GM12891 (cell line): ENCODE data around the gene MBOAT2.

ENCODE experiments used
- DNase-seq: peaks from one replicate; pipeline ENCODE4 v3.0.0; 2011; ENCODE audit warnings: low spot score; ENCODE audit not compliant: insufficient read length
- FAIRE-seq: peaks from 2 replicates; lab custom pipeline; 2011; peaks lifted over from hg19 to GRCh38; lab: Jason Lieb, UNC
- PAX5 ChIP-seq: IDR thresholded peaks from 2 replicates; pipeline ENCODE4 v1.6.1; 2011; ENCODE audit warnings: low read length, moderate library complexity, mild to moderate bottlenecking; ENCODE audit not compliant: insufficient read depth, severe bottlenecking
- POLR2A ChIP-seq: IDR thresholded peaks from 2 replicates; pipeline ENCODE4 v1.6.1; 2011; ENCODE audit warnings: low read depth, low read length, control low read depth
- POLR2AphosphoS5 ChIP-seq: IDR thresholded peaks from 2 replicates; pipeline ENCODE4 v1.6.1; 2011; ENCODE audit warnings: low read depth, low read length, control low read depth
- POU2F2 ChIP-seq: IDR thresholded peaks from 2 replicates; pipeline ENCODE4 v1.6.1; 2011; ENCODE audit warnings: low read depth, mild to moderate bottlenecking, control low read depth, low read length, moderate library complexity
- SPI1 ChIP-seq: IDR thresholded peaks from 2 replicates; pipeline ENCODE4 v1.6.1; 2011; ENCODE audit warnings: low read depth, low read length, control low read depth
- TAF1 ChIP-seq: IDR thresholded peaks from 2 replicates; pipeline ENCODE4 v1.6.1; 2011; ENCODE audit warnings: low read depth, low read length, control low read depth

Gene MBOAT2

DNA sequence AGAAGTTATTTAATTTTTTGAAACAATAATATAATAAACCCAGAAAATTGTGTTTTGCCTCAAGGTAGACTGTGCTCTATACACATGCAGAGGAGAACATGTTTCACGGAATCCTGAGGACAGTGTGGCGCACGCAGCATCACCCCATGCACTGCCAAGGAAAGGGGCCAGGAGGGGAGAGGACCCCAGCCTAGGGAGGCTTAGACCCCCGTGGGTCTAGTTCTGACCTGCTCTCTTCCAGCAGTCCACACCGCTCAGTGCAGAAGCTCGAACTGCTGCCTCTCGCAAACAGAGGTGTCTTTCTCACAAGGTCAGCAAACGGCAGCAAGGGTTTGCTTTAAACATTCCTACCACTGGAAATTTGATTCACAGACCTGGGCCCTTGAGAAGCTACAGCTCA lies 114.5 kb downstream of the MBOAT2 start:
- no peak for TF ChIP-seq POLR2A
- no peak for TF ChIP-seq TAF1
- no peak for TF ChIP-seq POLR2AphosphoS5
- no peak for TF ChIP-seq SPI1
- TF ChIP-seq POU2F2, result no peak
- TF ChIP-seq PAX5, result no peak
- FAIRE-seq (no peak), DNase-seq (no peak)

DNA sequence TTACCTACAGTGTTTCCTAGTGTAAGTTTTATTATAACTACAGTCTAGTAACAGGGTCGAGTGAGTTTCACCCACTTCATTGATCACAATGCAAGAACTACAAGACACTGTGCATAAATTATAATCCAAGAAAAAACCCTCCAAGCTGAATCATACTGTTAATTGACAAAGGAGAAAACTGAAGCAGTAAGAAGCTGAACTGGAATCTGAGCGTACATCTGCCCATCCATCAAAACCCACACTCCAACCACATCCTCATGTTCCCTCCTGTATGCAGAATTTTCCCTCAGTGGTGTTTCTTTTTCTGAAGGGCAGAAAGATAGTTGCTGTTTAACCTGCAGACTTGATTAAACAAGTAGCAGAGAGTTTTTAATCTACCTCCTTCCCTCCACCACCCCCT lies 116.6 kb downstream of the MBOAT2 start:
- TF ChIP-seq POLR2AphosphoS5 (no peak), POU2F2 (no peak)
- DNase-seq, result no peak
- no peak for FAIRE-seq

DNA sequence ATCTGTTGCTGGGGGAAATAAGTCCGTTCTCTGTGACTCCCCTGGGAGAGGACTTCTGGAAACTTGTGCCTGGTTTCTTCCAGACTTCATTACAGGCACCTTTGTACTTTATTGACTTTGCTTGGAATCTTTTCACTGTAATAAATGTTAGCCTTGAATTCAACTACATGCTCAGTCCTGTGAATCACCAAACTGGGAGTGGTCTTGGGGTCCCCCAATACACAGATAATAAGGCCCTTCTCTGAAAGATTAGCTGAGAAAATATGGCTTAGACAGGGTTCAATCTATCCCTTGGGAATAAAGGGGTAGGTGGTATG lies 117.3 kb downstream of the MBOAT2 start:
- DNase-seq, result no peak
- no peak for TF ChIP-seq POLR2A
- TF ChIP-seq TAF1, result no peak
- no peak for TF ChIP-seq SPI1
- TF ChIP-seq POLR2AphosphoS5, result no peak
- TF ChIP-seq POU2F2, result no peak
- TF ChIP-seq PAX5, result no peak
- no peak for FAIRE-seq

DNA sequence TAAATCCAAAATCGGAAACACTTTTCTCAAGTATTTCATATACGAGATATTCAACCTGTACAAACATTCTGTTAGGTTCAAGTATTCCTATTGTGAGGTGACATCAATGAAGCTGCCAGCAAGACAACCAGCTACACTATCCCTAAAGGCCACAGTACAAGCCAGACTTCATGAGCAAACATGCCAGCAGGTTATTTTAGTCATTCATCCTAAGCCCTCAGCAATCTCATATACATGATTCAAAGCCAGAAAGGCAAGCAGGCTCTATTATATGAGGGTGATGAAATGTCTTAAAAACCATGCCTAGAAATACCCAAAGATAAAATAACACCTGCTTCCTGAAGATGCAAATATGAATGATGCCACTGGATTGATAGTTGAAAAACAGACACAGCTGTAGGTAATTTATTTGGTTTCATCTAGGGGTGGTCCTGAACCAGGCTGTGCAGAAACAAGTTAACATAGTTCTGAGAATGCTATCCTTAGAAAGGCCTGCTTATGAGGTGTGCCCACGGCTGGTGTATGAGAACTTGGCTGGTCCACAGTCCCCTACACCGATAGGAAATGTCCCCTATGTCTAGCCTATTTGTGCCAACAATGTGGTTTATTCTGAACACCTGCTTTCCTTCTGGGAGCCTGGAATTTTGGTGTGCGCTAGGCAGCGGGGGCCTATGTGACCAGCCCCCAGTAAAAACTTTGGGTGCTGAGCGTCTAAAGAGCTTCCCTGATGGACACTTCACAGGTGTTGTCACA lies 117.9 kb downstream of the MBOAT2 start:
- DNase-seq (no peak), FAIRE-seq (no peak)
- TF ChIP-seq PAX5 (no peak), SPI1 (no peak), TAF1 (no peak), POLR2AphosphoS5 (no peak), POU2F2 (no peak), POLR2A (no peak)

DNA sequence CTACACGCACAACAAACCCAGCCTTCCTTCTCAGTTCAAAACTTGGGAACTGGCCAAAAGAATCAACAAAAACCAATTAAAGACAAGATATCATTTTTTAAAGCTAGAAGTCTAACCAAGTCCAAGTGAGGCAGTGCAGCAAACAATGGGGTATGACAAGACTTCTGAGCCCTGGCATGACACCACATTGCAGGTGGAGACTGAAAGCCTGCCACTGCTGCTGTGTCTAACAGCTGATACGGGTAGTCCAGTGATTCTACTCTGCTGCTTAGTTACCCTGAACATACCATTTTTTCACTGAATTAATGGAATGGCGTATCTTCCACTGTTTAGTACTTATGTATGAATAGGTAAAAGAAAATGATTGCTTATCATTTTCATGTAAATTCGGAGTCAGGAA lies 118.7 kb downstream of the MBOAT2 start:
- TF ChIP-seq POU2F2 (no peak), PAX5 (no peak), TAF1 (no peak), POLR2A (no peak), SPI1 (no peak), POLR2AphosphoS5 (no peak)
- FAIRE-seq, result no peak
- no peak for DNase-seq

DNA sequence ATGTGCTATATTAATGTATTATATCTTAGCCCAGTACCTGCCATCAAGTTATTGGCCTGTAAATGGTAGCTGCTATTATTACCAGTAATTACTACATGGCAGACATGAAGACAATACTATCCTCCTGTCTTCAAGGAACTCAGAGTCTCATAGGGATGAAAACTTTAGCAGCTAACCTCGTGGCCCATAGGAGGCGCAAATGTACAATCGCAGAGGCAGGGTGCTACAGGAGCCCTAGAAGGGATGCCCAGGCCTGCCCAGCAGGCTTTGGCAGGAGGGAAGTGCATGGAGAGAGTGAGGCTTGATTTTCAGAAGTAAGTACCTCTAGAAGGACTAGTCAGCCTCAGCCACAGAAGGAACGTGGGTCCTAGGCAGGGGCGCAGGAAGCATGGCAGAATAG lies 121.4 kb downstream of the MBOAT2 start:
- DNase-seq, result no peak
- no peak for TF ChIP-seq PAX5
- TF ChIP-seq POLR2A, result no peak
- TF ChIP-seq TAF1, result no peak
- TF ChIP-seq POU2F2, result no peak
- no peak for TF ChIP-seq SPI1
- TF ChIP-seq POLR2AphosphoS5, result no peak
- FAIRE-seq, result no peak

DNA sequence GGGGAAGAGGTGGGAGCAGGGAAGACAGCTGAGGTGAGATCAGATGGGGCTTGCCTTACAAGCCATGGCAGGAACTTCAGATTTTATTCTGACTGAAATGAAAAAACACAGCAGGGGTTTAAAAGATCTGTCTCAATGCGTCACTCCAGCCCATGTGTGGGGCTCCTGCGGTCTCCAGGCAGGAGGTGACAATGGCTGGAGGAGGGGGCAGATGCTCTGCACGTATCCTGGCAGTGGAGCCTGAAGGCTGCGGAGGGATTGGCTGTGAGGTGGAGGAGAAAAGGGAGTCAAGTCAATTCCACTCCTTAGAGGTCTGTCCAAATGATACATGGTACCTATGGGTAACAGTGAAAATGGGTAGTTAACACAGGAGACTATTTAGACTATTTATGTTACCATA lies 125.6 kb downstream of the MBOAT2 start:
- no peak for TF ChIP-seq TAF1
- TF ChIP-seq POLR2AphosphoS5, result no peak
- TF ChIP-seq SPI1, result no peak
- TF ChIP-seq POLR2A, result no peak
- no peak for TF ChIP-seq POU2F2
- TF ChIP-seq PAX5, result no peak
- DNase-seq (no peak), FAIRE-seq (no peak)

DNA sequence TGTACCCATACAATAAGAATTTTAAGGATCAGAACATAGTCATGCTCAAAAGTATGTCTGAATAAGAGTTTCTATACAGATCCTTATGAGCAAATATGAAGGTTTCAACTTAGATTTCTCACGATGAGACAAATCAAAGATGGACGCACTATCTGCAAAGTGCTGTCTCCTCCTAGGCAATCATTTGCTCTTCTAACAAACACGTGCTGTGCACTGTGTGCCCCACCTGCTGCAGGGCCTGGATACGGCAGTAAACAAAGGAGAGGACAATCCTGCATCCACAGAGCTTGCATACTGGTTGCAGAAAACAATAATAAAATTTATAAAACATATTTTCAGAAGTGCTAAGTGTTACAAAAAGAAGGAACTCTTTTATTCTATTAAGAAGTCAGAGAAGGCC lies 126.2 kb downstream of the MBOAT2 start:
- TF ChIP-seq PAX5, result no peak
- no peak for TF ChIP-seq POLR2A
- TF ChIP-seq POLR2AphosphoS5, result no peak
- no peak for TF ChIP-seq POU2F2
- no peak for TF ChIP-seq SPI1
- no peak for TF ChIP-seq TAF1
- DNase-seq (no peak), FAIRE-seq (no peak)

DNA sequence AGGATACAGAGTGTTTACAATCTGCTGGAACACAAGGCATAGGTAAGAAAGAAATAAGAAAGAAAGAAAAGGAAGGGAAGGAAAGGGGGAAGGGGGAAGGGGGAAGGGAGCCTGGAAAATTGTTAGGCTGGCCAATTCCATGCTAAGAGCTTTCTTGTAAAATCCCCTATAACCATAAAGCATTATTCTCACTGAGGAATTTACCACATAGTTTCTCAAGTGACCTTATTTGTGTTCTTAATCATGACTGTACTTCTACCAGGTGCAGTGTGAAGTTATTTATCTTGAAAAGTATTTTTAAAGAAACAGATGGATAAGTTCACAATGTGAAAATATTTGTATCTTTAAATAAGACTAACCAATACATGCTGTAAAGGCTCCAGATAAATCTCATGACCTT lies 126.9 kb downstream of the MBOAT2 start:
- no peak for DNase-seq
- no peak for FAIRE-seq
- TF ChIP-seq PAX5, result no peak
- no peak for TF ChIP-seq TAF1
- no peak for TF ChIP-seq SPI1
- no peak for TF ChIP-seq POLR2AphosphoS5
- TF ChIP-seq POU2F2, result no peak
- TF ChIP-seq POLR2A, result no peak

DNA sequence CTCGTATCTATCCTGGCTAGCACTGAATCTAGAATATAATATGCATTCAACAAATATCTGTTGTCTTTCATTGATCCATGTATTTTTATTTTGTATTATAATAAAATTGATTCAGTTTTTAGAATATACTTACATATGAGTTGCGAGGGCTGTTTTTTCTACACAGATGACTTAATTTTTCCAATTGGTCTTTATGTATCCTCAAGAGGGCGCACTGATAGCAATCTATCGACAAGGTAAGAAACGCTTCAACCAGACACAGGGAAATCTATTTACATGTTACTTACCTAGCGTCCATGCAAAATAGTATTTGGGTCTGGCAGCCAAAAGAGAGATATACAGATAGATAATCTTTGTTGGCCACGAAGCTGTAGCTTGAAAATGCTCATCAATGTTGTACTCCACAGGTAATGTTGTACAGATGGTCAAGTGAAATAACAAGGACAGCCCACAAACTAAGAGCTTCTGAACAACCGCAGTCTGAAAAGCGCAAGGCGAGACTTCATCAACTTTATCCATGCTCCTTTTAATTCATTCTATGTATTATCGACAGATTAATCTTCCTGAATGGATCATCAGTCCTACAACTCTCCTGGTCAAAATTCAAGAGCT lies 130.6 kb downstream of the MBOAT2 start:
- DNase-seq (peak; percentile 21), FAIRE-seq (no peak)
- TF ChIP-seq POLR2AphosphoS5 (no peak), POLR2A (no peak), SPI1 (no peak), POU2F2 (no peak), TAF1 (no peak), PAX5 (no peak)
